GM12878 (cell line): ENCODE results near the gene NOVA2. TPM values are rescaled to one million over a fixed set of nuclear protein-coding genes. Genes with fewer than 3 reads are reported as not detected.

ENCODE experiments used
- ASH2L ChIP-seq: fragments of 300-600, 200-600 bp; sonication (generic); IDR thresholded peaks from 2 replicates; pipeline ENCODE4 v1.6.1; 2017; ENCODE audit warnings: low read depth, mild to moderate bottlenecking, borderline replicate concordance
- BMI1 ChIP-seq: fragments of 450-650 bp; IDR thresholded peaks from 2 replicates; pipeline ENCODE4 v1.6.1; 2016; ENCODE audit warnings: mild to moderate bottlenecking, moderate library complexity, borderline replicate concordance
- HCFC1 ChIP-seq: fragments of 150-350 bp; IDR thresholded peaks from 2 replicates; pipeline ENCODE4 v1.6.1; 2014; ENCODE audit warnings: low read length
- IKZF1 ChIP-seq: fragments of 450-650 bp; conservative IDR thresholded peaks from 2 replicates; pipeline ENCODE4 v1.6.1; 2017; ENCODE audit warnings: antibody characterized with exemption, mild to moderate bottlenecking
- IRF4 ChIP-seq: IDR thresholded peaks from 2 replicates; pipeline ENCODE4 v1.6.1; 2011; ENCODE audit warnings: low read depth, low read length
- NFYA ChIP-seq: IDR thresholded peaks from 2 replicates; pipeline ENCODE4 v1.6.1; 2011; ENCODE audit warnings: low read depth, mild to moderate bottlenecking, low read length, improper control_type of control experiment, borderline replicate concordance
- PAX5 ChIP-seq: IDR thresholded peaks from 2 replicates; pipeline ENCODE4 v1.6.1; 2011; ENCODE audit warnings: low read depth, low read length, borderline replicate concordance
- POLR2A ChIP-seq: IDR thresholded peaks from 2 replicates; pipeline ENCODE4 v1.6.1; 2011; ENCODE audit warnings: low read depth, mild to moderate bottlenecking, low read length
- SIX5 ChIP-seq: IDR thresholded peaks from 2 replicates; pipeline ENCODE4 v1.6.1; 2011; ENCODE audit warnings: mild to moderate bottlenecking, low read depth, low read length, moderate library complexity; ENCODE audit not compliant: severe bottlenecking
- SMAD1 ChIP-seq: fragments of 450-650 bp; IDR thresholded peaks from 2 replicates; pipeline ENCODE4 v1.6.1; 2018; ENCODE audit warnings: mild to moderate bottlenecking, low read depth; ENCODE audit not compliant: partially characterized antibody
- SREBF1 ChIP-seq: IDR thresholded peaks from 2 replicates; pipeline ENCODE4 v1.6.1; 2012; ENCODE audit warnings: mild to moderate bottlenecking, low read length
- SUPT20H ChIP-seq: IDR thresholded peaks from 2 replicates; pipeline ENCODE4 v1.6.1; 2011; ENCODE audit warnings: low read depth, mild to moderate bottlenecking, low read length, moderate library complexity, borderline replicate concordance; ENCODE audit not compliant: control insufficient read depth
- ZNF207 ChIP-seq: fragments of 450-650 bp; IDR thresholded peaks from 2 replicates; pipeline ENCODE4 v1.6.1; 2014; ENCODE audit warnings: antibody characterized with exemption, mild to moderate bottlenecking, borderline replicate concordance
- ZNF274 ChIP-seq: IDR thresholded peaks from one replicate; pipeline ENCODE4 v1.8.0; 2011; ENCODE audit not compliant: insufficient read length, insufficient read depth
- polyA plus RNA-seq, 11 experiments: library from polyadenylated mRNA; depleted of rRNA in 4 of 11; unstranded in 6 of 11; stranded (reverse) in 5 of 11; fragments of >200 nt; fragmentation: Nextera tagmentation in 4 of 11; fragmentation: Illumina TruSeq in 1 of 11; extraction: Ambion mirVana in 4 of 11; extraction: Trizol in 1 of 11; gene quantifications; 1 replicate in 1 of 11; 2 replicates in 10 of 11; pipeline versions ENCODE4 v1.2.1 to v1.2.3, GENCODE V29; 2011 to 2016; ENCODE audit warnings: inconsistent platforms in 2 of 11, missing spikeins in 2 of 11, low read depth in 1 of 11
- total RNA-seq, 4 experiments: library from RNA; depleted of rRNA in 3 of 4; stranded (reverse); fragments of >200 nt in 3 of 4; fragmentation: Illumina TruSeq in 1 of 4; extraction: Trizol in 1 of 4; gene quantifications; 2 replicates each; pipeline versions ENCODE4 v1.2.1 to v1.2.3, GENCODE V29; 2013 to 2021
- TF ChIP-seq, protein P1 (sequence below): fragments of 450-650 bp; IDR thresholded peaks from 2 replicates; pipeline ENCODE4 v1.6.1; 2016; ENCODE audit warnings: mild to moderate bottlenecking
- TF ChIP-seq, protein P2 (sequence below): fragments of 150-350 bp; IDR thresholded peaks from 2 replicates; pipeline ENCODE4 v1.6.1; 2014; ENCODE audit warnings: mild to moderate bottlenecking, low read depth, low read length
- TF ChIP-seq, protein P3 (sequence below): fragments of 450-650 bp; IDR thresholded peaks from 2 replicates; pipeline ENCODE4 v1.6.1; 2017; ENCODE audit warnings: mild to moderate bottlenecking, low read depth, inconsistent platforms; ENCODE audit not compliant: poor library complexity, severe bottlenecking
- TF ChIP-seq, protein P4 (sequence below): IDR thresholded peaks from 2 replicates; pipeline ENCODE4 v1.6.1; 2012; ENCODE audit warnings: low read depth, low read length, improper control_type of control experiment
- TF ChIP-seq, protein P5 (sequence below): fragments of 450-650 bp; IDR thresholded peaks from 2 replicates; pipeline ENCODE4 v1.6.1; 2017; ENCODE audit warnings: low read depth, mild to moderate bottlenecking, moderate library complexity
- TF ChIP-seq, protein P6 (sequence below): fragments of 450-650 bp; IDR thresholded peaks from 2 replicates; pipeline ENCODE4 v1.6.1; 2017; ENCODE audit warnings: antibody characterized with exemption, mild to moderate bottlenecking, moderate library complexity

NOVA2 gene
- total and polyA plus RNA-seq, 10 of the 15 experiments (the other 5 are each of a cell fraction or from before 2014, with no cell fraction given): under 0.01 to 0.44 (median 0.03) TPM; not detected in 4

DNA sequence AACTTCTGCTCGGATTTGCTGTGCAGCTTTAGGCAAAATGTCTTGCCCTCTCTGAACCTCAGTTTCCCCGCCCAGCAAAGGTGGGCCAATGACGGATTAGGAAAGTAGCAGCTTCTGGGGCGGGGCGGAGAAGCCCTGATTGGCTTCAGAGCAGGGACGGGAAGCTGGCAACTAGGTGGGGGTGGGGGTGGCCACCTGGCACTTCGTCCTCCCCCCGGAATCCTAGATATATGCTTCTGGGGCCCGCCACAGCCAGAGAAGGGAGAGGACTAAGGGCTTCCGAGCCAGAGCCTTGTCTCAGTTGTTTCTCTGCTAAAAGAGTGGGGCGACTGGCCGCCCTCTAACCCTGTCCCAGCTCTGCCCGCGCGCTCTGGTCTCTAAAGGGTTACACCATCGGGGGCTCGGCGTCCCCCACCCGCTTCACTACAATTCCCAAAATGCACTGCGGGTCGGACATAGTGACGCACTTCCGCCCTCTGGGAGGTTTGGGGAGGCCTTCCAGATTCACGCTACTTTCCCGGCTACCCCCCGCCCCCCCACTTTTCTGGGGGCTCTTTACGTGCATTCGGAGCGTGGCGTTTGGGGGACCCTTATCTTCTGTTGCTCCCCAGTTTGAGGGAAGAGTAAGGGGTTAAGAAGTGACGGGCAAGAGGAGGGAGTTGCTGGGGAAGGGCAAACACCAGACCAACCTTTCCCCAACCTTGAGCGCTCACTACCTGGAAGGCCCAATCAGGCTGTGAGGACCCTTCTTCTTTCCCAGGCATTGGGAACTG lies 87.1 kb downstream of the NOVA2 start (continued):
- TF ChIP-seq ZNF274: no peak
- TF ChIP-seq ASH2L: no peak
- 0 out of 2 replicates have a peak, but pooled peaks have one; percentile 6 for TF ChIP-seq SREBF1
- TF ChIP-seq PAX5: 0 out of 2 replicates have a peak, but pooled peaks have one; percentile 65
- peak; percentile 85 for TF ChIP-seq SIX5
- TF ChIP-seq SMAD1: peak; percentile 21
- no peak for TF ChIP-seq IRF4
- no peak for TF ChIP-seq NFYA
- TF ChIP-seq BMI1: no peak
- TF ChIP-seq, protein P1, sequence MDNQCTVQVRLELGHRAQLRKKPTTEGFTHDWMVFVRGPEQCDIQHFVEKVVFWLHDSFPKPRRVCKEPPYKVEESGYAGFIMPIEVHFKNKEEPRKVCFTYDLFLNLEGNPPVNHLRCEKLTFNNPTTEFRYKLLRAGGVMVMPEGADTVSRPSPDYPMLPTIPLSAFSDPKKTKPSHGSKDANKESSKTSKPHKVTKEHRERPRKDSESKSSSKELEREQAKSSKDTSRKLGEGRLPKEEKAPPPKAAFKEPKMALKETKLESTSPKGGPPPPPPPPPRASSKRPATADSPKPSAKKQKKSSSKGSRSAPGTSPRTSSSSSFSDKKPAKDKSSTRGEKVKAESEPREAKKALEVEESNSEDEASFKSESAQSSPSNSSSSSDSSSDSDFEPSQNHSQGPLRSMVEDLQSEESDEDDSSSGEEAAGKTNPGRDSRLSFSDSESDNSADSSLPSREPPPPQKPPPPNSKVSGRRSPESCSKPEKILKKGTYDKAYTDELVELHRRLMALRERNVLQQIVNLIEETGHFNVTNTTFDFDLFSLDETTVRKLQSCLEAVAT: peak; percentile 97
- TF ChIP-seq ZNF207: no peak
- TF ChIP-seq, protein P2, sequence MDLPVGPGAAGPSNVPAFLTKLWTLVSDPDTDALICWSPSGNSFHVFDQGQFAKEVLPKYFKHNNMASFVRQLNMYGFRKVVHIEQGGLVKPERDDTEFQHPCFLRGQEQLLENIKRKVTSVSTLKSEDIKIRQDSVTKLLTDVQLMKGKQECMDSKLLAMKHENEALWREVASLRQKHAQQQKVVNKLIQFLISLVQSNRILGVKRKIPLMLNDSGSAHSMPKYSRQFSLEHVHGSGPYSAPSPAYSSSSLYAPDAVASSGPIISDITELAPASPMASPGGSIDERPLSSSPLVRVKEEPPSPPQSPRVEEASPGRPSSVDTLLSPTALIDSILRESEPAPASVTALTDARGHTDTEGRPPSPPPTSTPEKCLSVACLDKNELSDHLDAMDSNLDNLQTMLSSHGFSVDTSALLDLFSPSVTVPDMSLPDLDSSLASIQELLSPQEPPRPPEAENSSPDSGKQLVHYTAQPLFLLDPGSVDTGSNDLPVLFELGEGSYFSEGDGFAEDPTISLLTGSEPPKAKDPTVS: no peak
- TF ChIP-seq, protein P3, sequence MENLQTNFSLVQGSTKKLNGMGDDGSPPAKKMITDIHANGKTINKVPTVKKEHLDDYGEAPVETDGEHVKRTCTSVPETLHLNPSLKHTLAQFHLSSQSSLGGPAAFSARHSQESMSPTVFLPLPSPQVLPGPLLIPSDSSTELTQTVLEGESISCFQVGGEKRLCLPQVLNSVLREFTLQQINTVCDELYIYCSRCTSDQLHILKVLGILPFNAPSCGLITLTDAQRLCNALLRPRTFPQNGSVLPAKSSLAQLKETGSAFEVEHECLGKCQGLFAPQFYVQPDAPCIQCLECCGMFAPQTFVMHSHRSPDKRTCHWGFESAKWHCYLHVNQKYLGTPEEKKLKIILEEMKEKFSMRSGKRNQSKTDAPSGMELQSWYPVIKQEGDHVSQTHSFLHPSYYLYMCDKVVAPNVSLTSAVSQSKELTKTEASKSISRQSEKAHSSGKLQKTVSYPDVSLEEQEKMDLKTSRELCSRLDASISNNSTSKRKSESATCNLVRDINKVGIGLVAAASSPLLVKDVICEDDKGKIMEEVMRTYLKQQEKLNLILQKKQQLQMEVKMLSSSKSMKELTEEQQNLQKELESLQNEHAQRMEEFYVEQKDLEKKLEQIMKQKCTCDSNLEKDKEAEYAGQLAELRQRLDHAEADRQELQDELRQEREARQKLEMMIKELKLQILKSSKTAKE: no peak
- TF ChIP-seq, protein P4, sequence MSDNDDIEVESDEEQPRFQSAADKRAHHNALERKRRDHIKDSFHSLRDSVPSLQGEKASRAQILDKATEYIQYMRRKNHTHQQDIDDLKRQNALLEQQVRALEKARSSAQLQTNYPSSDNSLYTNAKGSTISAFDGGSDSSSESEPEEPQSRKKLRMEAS: no peak
- peak; percentile 63 for TF ChIP-seq POLR2A
- TF ChIP-seq IKZF1: peak; percentile 76
- TF ChIP-seq, protein P5, sequence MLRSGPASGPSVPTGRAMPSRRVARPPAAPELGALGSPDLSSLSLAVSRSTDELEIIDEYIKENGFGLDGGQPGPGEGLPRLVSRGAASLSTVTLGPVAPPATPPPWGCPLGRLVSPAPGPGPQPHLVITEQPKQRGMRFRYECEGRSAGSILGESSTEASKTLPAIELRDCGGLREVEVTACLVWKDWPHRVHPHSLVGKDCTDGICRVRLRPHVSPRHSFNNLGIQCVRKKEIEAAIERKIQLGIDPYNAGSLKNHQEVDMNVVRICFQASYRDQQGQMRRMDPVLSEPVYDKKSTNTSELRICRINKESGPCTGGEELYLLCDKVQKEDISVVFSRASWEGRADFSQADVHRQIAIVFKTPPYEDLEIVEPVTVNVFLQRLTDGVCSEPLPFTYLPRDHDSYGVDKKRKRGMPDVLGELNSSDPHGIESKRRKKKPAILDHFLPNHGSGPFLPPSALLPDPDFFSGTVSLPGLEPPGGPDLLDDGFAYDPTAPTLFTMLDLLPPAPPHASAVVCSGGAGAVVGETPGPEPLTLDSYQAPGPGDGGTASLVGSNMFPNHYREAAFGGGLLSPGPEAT: peak; percentile 95
- TF ChIP-seq SUPT20H: no peak
- TF ChIP-seq HCFC1: peak; percentile 86
- TF ChIP-seq, protein P6, sequence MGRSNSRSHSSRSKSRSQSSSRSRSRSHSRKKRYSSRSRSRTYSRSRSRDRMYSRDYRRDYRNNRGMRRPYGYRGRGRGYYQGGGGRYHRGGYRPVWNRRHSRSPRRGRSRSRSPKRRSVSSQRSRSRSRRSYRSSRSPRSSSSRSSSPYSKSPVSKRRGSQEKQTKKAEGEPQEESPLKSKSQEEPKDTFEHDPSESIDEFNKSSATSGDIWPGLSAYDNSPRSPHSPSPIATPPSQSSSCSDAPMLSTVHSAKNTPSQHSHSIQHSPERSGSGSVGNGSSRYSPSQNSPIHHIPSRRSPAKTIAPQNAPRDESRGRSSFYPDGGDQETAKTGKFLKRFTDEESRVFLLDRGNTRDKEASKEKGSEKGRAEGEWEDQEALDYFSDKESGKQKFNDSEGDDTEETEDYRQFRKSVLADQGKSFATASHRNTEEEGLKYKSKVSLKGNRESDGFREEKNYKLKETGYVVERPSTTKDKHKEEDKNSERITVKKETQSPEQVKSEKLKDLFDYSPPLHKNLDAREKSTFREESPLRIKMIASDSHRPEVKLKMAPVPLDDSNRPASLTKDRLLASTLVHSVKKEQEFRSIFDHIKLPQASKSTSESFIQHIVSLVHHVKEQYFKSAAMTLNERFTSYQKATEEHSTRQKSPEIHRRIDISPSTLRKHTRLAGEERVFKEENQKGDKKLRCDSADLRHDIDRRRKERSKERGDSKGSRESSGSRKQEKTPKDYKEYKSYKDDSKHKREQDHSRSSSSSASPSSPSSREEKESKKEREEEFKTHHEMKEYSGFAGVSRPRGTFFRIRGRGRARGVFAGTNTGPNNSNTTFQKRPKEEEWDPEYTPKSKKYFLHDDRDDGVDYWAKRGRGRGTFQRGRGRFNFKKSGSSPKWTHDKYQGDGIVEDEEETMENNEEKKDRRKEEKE: peak; percentile 45; the same call in 1 of the 2 replicates
